ENCODE results near the gene MYO3B. TPM values are rescaled to one million over a fixed set of nuclear protein-coding genes. Genes with fewer than 3 reads are reported as not detected.

MYO3B gene
- polyA plus RNA-seq, 1 donor (not counting 4 experiments of a cell fraction or from before 2014, with no cell fraction given): 4.4 TPM

DNA sequence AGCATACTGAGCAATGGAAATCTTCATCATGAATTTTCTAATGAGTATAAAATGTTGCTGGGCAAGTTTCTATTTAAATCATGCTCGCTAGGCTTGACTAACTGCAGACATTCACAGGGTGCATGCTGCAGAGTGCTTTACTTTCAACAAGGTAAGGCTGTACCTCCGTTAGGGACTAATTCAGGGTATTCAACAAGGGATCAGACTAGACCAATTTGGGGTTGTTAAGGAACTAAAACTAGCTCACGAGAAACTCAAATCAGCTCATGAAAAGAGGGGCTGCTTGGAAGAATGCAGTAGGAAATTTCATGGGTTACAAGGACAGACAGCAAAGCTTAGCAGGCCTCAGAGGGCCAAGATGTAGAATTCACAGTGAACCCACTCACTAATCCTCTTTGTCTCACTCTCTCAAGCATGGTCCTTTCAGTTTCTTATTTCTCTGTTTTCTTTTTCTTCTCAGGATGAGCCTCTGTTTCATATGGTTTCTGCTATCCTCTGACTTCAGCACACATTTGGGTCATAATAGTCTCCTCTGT lies 2.2 kb downstream of the MYO3B start:
- no peaks in the 10 kb centered on the region for H3K27me3 ChIP-seq (ENCODE audit: control insufficient read depth, extremely low read depth, insufficient read depth, low read length)
- H3K9me3 ChIP-seq (ENCODE audit: control insufficient read depth, low read depth, low read length): no peaks in the 10 kb centered on the region
- H2AFZ ChIP-seq (ENCODE audit: control insufficient read depth, low read length): peak overlapping the region; percentile 88
- dilution Hi-C loops (cut with MboI; ENCODE audit: extremely low pct_ligation_motif_present, low sequenced_read_pairs): no loop called here
- peak overlapping the region; percentile 9 to 55 (median 26) for H3K4me3 ChIP-seq (ENCODE audit: control insufficient read depth in 2 of 3, extremely low read depth in 1 of 3, insufficient read depth in 2 of 3, low read depth in 1 of 3, low read length in 3 of 3)
- no peaks in the 10 kb centered on the region for H3K36me3 ChIP-seq (ENCODE audit: control insufficient read depth in 2 of 2, extremely low read depth in 1 of 2, insufficient read depth in 2 of 2, low read length in 2 of 2)
- DNase-seq (ENCODE audit: low read depth, low spot score) (no peak), FAIRE-seq (peak; percentile 59)
- peak overlapping the region; percentile 73 for H3K4me2 ChIP-seq (ENCODE audit: control insufficient read depth, extremely low read depth, insufficient read depth, low read depth, low read length)
- peak overlapping the region; percentile 39 for H3K9ac ChIP-seq (ENCODE audit: control insufficient read depth, extremely low read depth, insufficient read depth, low read length)
- peaks cover 23% of the 10 kb centered on the region for H3K4me1 ChIP-seq (ENCODE audit: control insufficient read depth, extremely low read depth, insufficient read depth, low read length)
- H4K20me1 ChIP-seq (ENCODE audit: control insufficient read depth, extremely low read depth, insufficient read depth, low read length): no peaks in the 10 kb centered on the region
- H3K79me2 ChIP-seq (ENCODE audit: control insufficient read depth, insufficient read depth, low read length): no peaks in the 10 kb centered on the region
- no peak for TF ChIP-seq EZH2 (IDR thresholded peaks at IDR 0.05; ENCODE audit: low read length)
- TF ChIP-seq, protein P1, sequence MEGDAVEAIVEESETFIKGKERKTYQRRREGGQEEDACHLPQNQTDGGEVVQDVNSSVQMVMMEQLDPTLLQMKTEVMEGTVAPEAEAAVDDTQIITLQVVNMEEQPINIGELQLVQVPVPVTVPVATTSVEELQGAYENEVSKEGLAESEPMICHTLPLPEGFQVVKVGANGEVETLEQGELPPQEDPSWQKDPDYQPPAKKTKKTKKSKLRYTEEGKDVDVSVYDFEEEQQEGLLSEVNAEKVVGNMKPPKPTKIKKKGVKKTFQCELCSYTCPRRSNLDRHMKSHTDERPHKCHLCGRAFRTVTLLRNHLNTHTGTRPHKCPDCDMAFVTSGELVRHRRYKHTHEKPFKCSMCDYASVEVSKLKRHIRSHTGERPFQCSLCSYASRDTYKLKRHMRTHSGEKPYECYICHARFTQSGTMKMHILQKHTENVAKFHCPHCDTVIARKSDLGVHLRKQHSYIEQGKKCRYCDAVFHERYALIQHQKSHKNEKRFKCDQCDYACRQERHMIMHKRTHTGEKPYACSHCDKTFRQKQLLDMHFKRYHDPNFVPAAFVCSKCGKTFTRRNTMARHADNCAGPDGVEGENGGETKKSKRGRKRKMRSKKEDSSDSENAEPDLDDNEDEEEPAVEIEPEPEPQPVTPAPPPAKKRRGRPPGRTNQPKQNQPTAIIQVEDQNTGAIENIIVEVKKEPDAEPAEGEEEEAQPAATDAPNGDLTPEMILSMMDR (optimal IDR thresholded peaks at IDR 0.05 in 1 of 3, IDR thresholded peaks at IDR 0.05 in 1 of 3, conservative IDR thresholded peaks at IDR 0.05 in 1 of 3; ENCODE audit: extremely low read depth in 1 of 3, insufficient read depth in 2 of 3, low read length in 3 of 3): no peak
- H3K9me1 ChIP-seq (ENCODE audit: control insufficient read depth, extremely low read depth, insufficient read depth, low read length): no peaks in the 10 kb centered on the region
- H3K27ac ChIP-seq (ENCODE audit: control insufficient read depth, insufficient read depth, low read length): peak overlapping the region; percentile 48

DNA sequence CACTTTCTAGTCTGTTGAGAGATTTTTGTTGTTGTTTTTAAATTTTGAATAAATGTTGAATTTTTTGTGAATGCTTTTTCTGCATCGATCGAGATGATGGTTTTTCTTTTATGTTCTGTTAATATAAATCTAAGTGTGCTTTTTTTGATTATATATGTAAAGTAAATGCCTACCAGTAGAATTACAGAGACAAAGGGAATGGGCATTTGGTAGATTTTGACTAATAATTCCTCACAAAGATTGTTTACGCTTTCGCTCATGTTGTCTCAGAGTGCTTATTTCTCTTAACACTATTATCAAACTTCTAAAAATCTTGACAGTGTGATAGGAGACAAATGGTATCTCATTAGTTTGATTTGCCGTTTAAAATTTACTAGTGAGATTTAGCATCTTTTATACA lies 3.7 kb downstream of the MYO3B start:
- no peaks in the 10 kb centered on the region for H3K79me2 ChIP-seq (ENCODE audit: control insufficient read depth, insufficient read depth, low read length)
- H3K36me3 ChIP-seq (ENCODE audit: control insufficient read depth in 2 of 2, extremely low read depth in 1 of 2, insufficient read depth in 2 of 2, low read length in 2 of 2): no peaks in the 10 kb centered on the region
- no peaks in the 10 kb centered on the region for H3K9me3 ChIP-seq (ENCODE audit: control insufficient read depth, low read depth, low read length)
- peak overlapping the region in 1 of 3 experiments; percentile 21 for H3K4me3 ChIP-seq (ENCODE audit: control insufficient read depth in 2 of 3, extremely low read depth in 1 of 3, insufficient read depth in 2 of 3, low read depth in 1 of 3, low read length in 3 of 3)
- TF ChIP-seq, protein P1 (optimal IDR thresholded peaks at IDR 0.05 in 1 of 3, IDR thresholded peaks at IDR 0.05 in 1 of 3, conservative IDR thresholded peaks at IDR 0.05 in 1 of 3; ENCODE audit: extremely low read depth in 1 of 3, insufficient read depth in 2 of 3, low read length in 3 of 3): no peak
- no peak for TF ChIP-seq EZH2 (IDR thresholded peaks at IDR 0.05; ENCODE audit: low read length)
- dilution Hi-C loops (cut with MboI; ENCODE audit: extremely low pct_ligation_motif_present, low sequenced_read_pairs): no loop called here
- H3K27me3 ChIP-seq (ENCODE audit: control insufficient read depth, extremely low read depth, insufficient read depth, low read length): no peaks in the 10 kb centered on the region
- H3K9me1 ChIP-seq (ENCODE audit: control insufficient read depth, extremely low read depth, insufficient read depth, low read length): no peaks in the 10 kb centered on the region
- FAIRE-seq (no peak), DNase-seq (ENCODE audit: low read depth, low spot score) (no peak)
- peak overlapping the region; percentile 24 for H3K4me2 ChIP-seq (ENCODE audit: control insufficient read depth, extremely low read depth, insufficient read depth, low read depth, low read length)
- no peaks in the 10 kb centered on the region for H4K20me1 ChIP-seq (ENCODE audit: control insufficient read depth, extremely low read depth, insufficient read depth, low read length)
- H2AFZ ChIP-seq (ENCODE audit: control insufficient read depth, low read length): peak overlapping the region; percentile 45
- peaks cover 23% of the 10 kb centered on the region for H3K4me1 ChIP-seq (ENCODE audit: control insufficient read depth, extremely low read depth, insufficient read depth, low read length)
- H3K9ac ChIP-seq (ENCODE audit: control insufficient read depth, extremely low read depth, insufficient read depth, low read length): no peak overlapping the region
- H3K27ac ChIP-seq (ENCODE audit: control insufficient read depth, insufficient read depth, low read length): peak overlapping the region; percentile 5
